ENCODE results near the gene ZSWIM6. TPM values are rescaled to one million over a fixed set of nuclear protein-coding genes. Genes with fewer than 3 reads are reported as not detected.

ZSWIM6 gene
- total and polyA plus RNA-seq, 4 donors, result 5.9 to 21.6 (median 13.3) TPM

- no peak overlapping the region for H3K27ac ChIP-seq (ENCODE audit: low read depth in 1 of 2, low read length in 1 of 2)
- H3K4me1 ChIP-seq (ENCODE audit: control insufficient read depth in 5 of 5, insufficient read depth in 5 of 5, low read length in 5 of 5), result no peaks in the 10 kb centered on the region
- no peak for TF ChIP-seq CTCF (IDR thresholded peaks at IDR 0.05; ENCODE audit: control extremely low read depth, extremely low read depth)
- peaks cover 2 to 3% (median 2%) of the 10 kb centered on the region in 4 donors for H3K9me3 ChIP-seq (ENCODE audit: control insufficient read depth in 4 of 4, insufficient read depth in 3 of 4, low read length in 3 of 4)
- H3K27me3 ChIP-seq (ENCODE audit: control insufficient read depth in 3 of 3, insufficient read depth in 3 of 3, low read length in 2 of 3), result no peaks in the 10 kb centered on the region
- 92% methylated on average over 1 of the region's 1 CpG for WGBS, 2 donors
- DNase-seq (no peak), ATAC-seq (ENCODE audit: insufficient read depth, low FRiP score) (no peak)
- peaks cover 19 to 44% (median 34%) of the 10 kb centered on the region in 4 donors for H3K36me3 ChIP-seq (ENCODE audit: control insufficient read depth in 4 of 4, insufficient read depth in 4 of 4, low read length in 4 of 4)
- H3K9ac ChIP-seq (ENCODE audit: insufficient read depth in 1 of 2, low read length in 2 of 2), result no peak overlapping the region
- H3K4me3 ChIP-seq, result no peak overlapping the region
Measured at GRCh38 chr5:61536922-61537321, 204.9 kb downstream of the ZSWIM6 start.

GRCh38 chr5:61538722-61539501 is 206.9 kb downstream of the ZSWIM6 start:
- no peak for DNase-seq
- Histone ChIP-seq H3K4me3 (no peak overlapping the region), H3K9ac (ENCODE audit: insufficient read depth in 1 of 2, low read length in 2 of 2) (no peak overlapping the region), H3K4me1 (ENCODE audit: control insufficient read depth in 5 of 5, insufficient read depth in 5 of 5, low read length in 5 of 5) (no peaks in the 10 kb centered on the region), H3K9me3 (ENCODE audit: control insufficient read depth in 4 of 4, insufficient read depth in 3 of 4, low read length in 3 of 4) (peaks cover under 1 to 11% (median 7%) of the 10 kb centered on the region in 4 donors), H3K36me3 (ENCODE audit: control insufficient read depth in 4 of 4, insufficient read depth in 4 of 4, low read length in 4 of 4) (peaks cover 28 to 59% (median 48%) of the 10 kb centered on the region in 4 donors), H3K27me3 (ENCODE audit: control insufficient read depth in 3 of 3, insufficient read depth in 3 of 3, low read length in 2 of 3) (no peaks in the 10 kb centered on the region), H3K27ac (ENCODE audit: low read depth in 1 of 2, low read length in 1 of 2) (no peak overlapping the region)
- no peak for TF ChIP-seq CTCF (IDR thresholded peaks at IDR 0.05; ENCODE audit: control extremely low read depth, extremely low read depth)
- no peak for ATAC-seq (ENCODE audit: insufficient read depth, low FRiP score)
- WGBS, 2 donors, result 91 to 96% methylated on average over 5 of the region's 5 CpGs

- Histone ChIP-seq H3K27me3 (ENCODE audit: control insufficient read depth in 3 of 3, insufficient read depth in 3 of 3, low read length in 2 of 3) (no peaks in the 10 kb centered on the region), H3K9me3 (ENCODE audit: control insufficient read depth in 4 of 4, insufficient read depth in 3 of 4, low read length in 3 of 4) (no peaks in the 10 kb centered on the region), H3K4me1 (ENCODE audit: control insufficient read depth in 5 of 5, insufficient read depth in 5 of 5, low read length in 5 of 5) (no peaks in the 10 kb centered on the region), H3K4me3 (no peak overlapping the region), H3K9ac (ENCODE audit: insufficient read depth in 1 of 2, low read length in 2 of 2) (no peak overlapping the region), H3K36me3 (ENCODE audit: control insufficient read depth in 4 of 4, insufficient read depth in 4 of 4, low read length in 4 of 4) (peaks cover 0 to 11% (median 4%) of the 10 kb centered on the region in 4 donors), H3K27ac (ENCODE audit: low read depth in 1 of 2, low read length in 1 of 2) (no peak overlapping the region)
- no peak for TF ChIP-seq CTCF (IDR thresholded peaks at IDR 0.05; ENCODE audit: control extremely low read depth, extremely low read depth)
- WGBS, 2 donors, result 85 to 93% methylated on average over 3 of the region's 3 CpGs
- DNase-seq (no peak), ATAC-seq (ENCODE audit: insufficient read depth, low FRiP score) (no peak)
Measured at GRCh38 chr5:61549530-61549929, 217.5 kb downstream of the ZSWIM6 start.

Data from lung (tissue), 12 donors.